MM.1S (cell line): ENCODE results near the gene TMEM62.

Experiments
- DNase-seq: peaks from one replicate; pipeline ENCODE4 v3.0.0-alpha.2; 2015
- H2AFZ ChIP-seq: fragments of 300-600 bp; sonication (generic); 2 replicates; pipeline ENCODE4 v1.6.0; 2016; ENCODE audit warnings: antibody characterized with exemption, low read length
- H3F3A ChIP-seq: fragments of 300-600 bp; sonication (generic); 2 replicates; pipeline ENCODE4 v1.6.1; 2016; ENCODE audit warnings: mild to moderate bottlenecking, antibody characterized with exemption, low read length, moderate library complexity, mixed read lengths; ENCODE audit not compliant: insufficient read depth
- H3K27ac ChIP-seq: fragments of 300-600 bp; sonication (generic); 2 replicates; pipeline ENCODE4 v1.5.1; 2016; ENCODE audit warnings: mild to moderate bottlenecking, low read length
- H3K27me3 ChIP-seq: fragments of 300-600 bp; sonication (generic); replicated peaks from 2 replicates; pipeline ENCODE4 v1.6.0; 2016; ENCODE audit warnings: low read length; ENCODE audit not compliant: insufficient read depth
- H3K36me3 ChIP-seq: fragments of 300-600 bp; sonication (generic); replicated peaks from 2 replicates; pipeline ENCODE4 v1.6.1; 2016; ENCODE audit warnings: mild to moderate bottlenecking, low read length, mixed read lengths; ENCODE audit not compliant: insufficient read depth
- H3K4me1 ChIP-seq: fragments of 300-600 bp; sonication (generic); 2 replicates; pipeline ENCODE4 v1.6.1; 2016; ENCODE audit warnings: low read length, mixed read lengths
- H3K4me2 ChIP-seq: fragments of 300-600 bp; sonication (generic); 2 replicates; pipeline ENCODE4 v1.6.0; 2016; ENCODE audit warnings: low read depth, low read length
- H3K4me3 ChIP-seq: fragments of 300-600 bp; sonication (generic); 2 replicates; pipeline ENCODE4 v1.5.1; 2016; ENCODE audit warnings: low read length, mixed read lengths
- H3K79me2 ChIP-seq: fragments of 300-600 bp; sonication (generic); 2 replicates; pipeline ENCODE4 v1.6.1; 2016; ENCODE audit warnings: mixed run types, low read length, mixed read lengths
- H3K9ac ChIP-seq: fragments of 300-600 bp; sonication (generic); 2 replicates; pipeline ENCODE4 v1.6.1; 2016; ENCODE audit warnings: low read length, mixed read lengths
- H3K9me2 ChIP-seq: fragments of 300-600 bp; sonication (generic); replicated peaks from 2 replicates; pipeline ENCODE4 v1.6.1; 2016; ENCODE audit warnings: mild to moderate bottlenecking, low read length, mixed read lengths; ENCODE audit not compliant: insufficient read depth
- H3K9me3 ChIP-seq: fragments of 300-600 bp; sonication (generic); replicated peaks from 2 replicates; pipeline ENCODE4 v1.6.1; 2016; ENCODE audit warnings: mild to moderate bottlenecking, low read length, mixed read lengths; ENCODE audit not compliant: insufficient read depth
- H4K20me1 ChIP-seq: fragments of 300-600 bp; sonication (generic); 2 replicates; pipeline ENCODE4 v1.6.1; 2016; ENCODE audit warnings: mild to moderate bottlenecking, low read length, moderate library complexity, mixed read lengths; ENCODE audit not compliant: insufficient read depth
- CTCF ChIP-seq: fragments of 300-600 bp; sonication (generic); IDR thresholded peaks from 2 replicates; pipeline ENCODE4 v1.5.1; 2016; ENCODE audit warnings: antibody characterized with exemption, low read length, mixed read lengths
- EZH2 ChIP-seq: fragments of 300-600 bp; sonication (generic); optimal IDR thresholded peaks from 2 replicates; pipeline ENCODE3; 2017; ENCODE audit warnings: low read depth, mild to moderate bottlenecking, antibody characterized with exemption, low read length, mixed read lengths
- EZH2phosphoT487 ChIP-seq: fragments of 300-600 bp; sonication (generic); IDR thresholded peaks from 2 replicates; pipeline ENCODE4 v1.6.1; 2018; ENCODE audit warnings: antibody characterized with exemption, low read length

The TMEM62 gene

GRCh38 chr15:43099105-43099845 is 34.1 kb upstream of the TMEM62 start:
- Histone ChIP-seq H3K9me2 (no peaks in the 10 kb centered on the region), H3K36me3 (no peaks in the 10 kb centered on the region), H3F3A (no peaks in the 10 kb centered on the region), H3K4me1 (no peaks in the 10 kb centered on the region), H3K9ac (no peak overlapping the region), H3K79me2 (peaks cover 43% of the 10 kb centered on the region), H3K9me3 (no peaks in the 10 kb centered on the region), H4K20me1 (no peaks in the 10 kb centered on the region), H2AFZ (no peak overlapping the region), H3K27me3 (no peaks in the 10 kb centered on the region), H3K4me2 (no peak overlapping the region), H3K27ac (no peak overlapping the region), H3K4me3 (no peak overlapping the region)
- no peak for TF ChIP-seq EZH2
- TF ChIP-seq EZH2phosphoT487, result no peak
- no peak for TF ChIP-seq CTCF
- no peak for DNase-seq

GRCh38 chr15:43100971-43101370 is 32.4 kb upstream of the TMEM62 start:
- Histone ChIP-seq H3K4me2 (no peak overlapping the region), H3K36me3 (no peaks in the 10 kb centered on the region), H3K4me1 (no peaks in the 10 kb centered on the region), H3K4me3 (no peak overlapping the region), H3K27me3 (no peaks in the 10 kb centered on the region), H3K79me2 (peaks cover 59% of the 10 kb centered on the region), H3K27ac (no peak overlapping the region), H3F3A (no peaks in the 10 kb centered on the region), H4K20me1 (no peaks in the 10 kb centered on the region), H3K9ac (no peak overlapping the region), H3K9me3 (no peaks in the 10 kb centered on the region), H3K9me2 (no peaks in the 10 kb centered on the region), H2AFZ (no peak overlapping the region)
- DNase-seq, result no peak
- TF ChIP-seq EZH2phosphoT487 (no peak), CTCF (no peak), EZH2 (no peak)

GRCh38 chr15:43102187-43102586 is 31.2 kb upstream of the TMEM62 start:
- Histone ChIP-seq H3K4me2 (no peak overlapping the region), H3K9me3 (no peaks in the 10 kb centered on the region), H3K4me1 (no peaks in the 10 kb centered on the region), H3K9ac (no peak overlapping the region), H3K4me3 (no peak overlapping the region), H3F3A (no peaks in the 10 kb centered on the region), H3K9me2 (no peaks in the 10 kb centered on the region), H3K27ac (no peak overlapping the region), H2AFZ (no peak overlapping the region), H3K36me3 (no peaks in the 10 kb centered on the region), H3K27me3 (no peaks in the 10 kb centered on the region), H4K20me1 (no peaks in the 10 kb centered on the region), H3K79me2 (peaks cover 54% of the 10 kb centered on the region)
- TF ChIP-seq EZH2phosphoT487 (no peak), EZH2 (no peak), CTCF (no peak)
- DNase-seq, result no peak
